ENCODE measurements around the gene RND2.

The RND2 gene

DNA sequence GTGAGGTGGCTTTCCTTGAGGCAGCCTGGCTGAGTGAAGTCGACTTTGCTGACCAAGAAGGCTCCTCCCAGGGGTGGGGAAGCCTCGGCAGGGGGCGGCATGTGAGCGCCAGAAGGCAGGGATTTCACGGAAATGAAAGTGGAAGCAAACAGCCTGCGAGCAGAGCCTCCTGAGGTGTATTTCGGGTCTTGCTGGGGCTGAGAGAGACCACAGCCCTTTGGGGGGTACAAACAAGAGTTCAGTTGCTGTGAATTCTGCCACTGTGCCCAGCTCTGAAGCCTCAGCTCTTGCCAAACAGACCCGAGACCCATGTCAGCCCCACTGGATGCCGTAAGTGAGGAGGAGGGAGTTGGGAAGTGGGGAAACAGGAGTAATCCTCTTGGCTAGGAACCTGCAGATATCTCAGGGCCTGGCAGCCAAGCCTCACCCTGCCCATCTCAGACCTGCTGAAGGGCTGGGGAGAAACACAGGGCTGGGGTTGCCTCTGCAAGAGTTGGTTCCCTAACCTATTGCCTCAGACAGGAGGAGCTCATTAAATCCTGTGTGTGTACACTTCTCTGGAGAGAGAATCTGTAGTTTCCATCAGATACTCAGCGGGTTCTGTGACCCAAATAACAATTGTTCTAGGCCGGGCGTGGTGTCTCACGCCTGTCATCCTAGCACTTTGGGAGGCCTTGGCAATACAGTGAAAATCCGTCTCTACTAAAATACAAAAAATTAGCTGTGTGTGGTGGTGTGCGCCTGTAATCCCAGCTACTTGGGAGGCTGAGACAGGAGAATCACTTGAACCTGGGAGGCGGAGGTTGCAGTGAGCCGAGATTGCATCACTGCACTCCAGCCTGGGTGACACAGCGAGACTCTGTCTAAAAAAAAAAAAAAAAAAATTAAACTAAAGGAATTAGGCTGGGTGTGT is 18.1 kb upstream of the RND2 start, which contains the start of gene IFI35:
TSS of gene IFI35 (plus strand) at position 146 of the 913 bp plus-strand sequence. CDS start at position 310, 164 bp downstream.
- DNase-seq: peak; percentile 55

DNA sequence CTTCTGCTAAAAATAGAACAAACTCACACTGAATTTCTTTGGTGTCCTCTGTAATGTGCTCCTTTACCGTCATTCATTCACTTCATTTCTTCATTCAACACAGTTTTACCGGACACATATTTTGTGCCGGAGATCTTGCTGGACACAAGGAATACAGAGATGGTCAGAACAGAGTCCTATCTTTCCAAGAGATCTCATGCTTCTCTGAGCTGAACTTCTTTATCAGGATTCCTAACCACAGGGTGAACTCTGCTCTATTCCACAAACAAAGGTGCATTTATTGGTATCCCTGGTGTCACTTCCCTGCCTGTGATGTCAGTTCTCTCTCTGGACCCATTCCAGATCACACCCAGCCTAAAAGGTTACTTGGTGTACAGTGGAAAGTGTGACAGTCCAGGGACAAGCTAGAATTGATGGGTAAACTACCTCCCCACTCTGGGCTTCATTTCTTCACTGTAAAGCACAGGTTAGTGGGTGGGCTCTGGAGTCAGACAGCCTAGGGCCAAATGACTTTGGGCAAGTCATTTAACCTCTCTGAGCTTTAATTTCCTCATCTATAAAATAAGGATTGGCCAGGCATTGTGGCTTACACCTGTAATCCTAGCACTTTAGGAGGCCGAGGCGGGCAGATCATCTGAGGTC is 14.2 kb upstream of the RND2 start:
- DNase-seq: no peak

DNA sequence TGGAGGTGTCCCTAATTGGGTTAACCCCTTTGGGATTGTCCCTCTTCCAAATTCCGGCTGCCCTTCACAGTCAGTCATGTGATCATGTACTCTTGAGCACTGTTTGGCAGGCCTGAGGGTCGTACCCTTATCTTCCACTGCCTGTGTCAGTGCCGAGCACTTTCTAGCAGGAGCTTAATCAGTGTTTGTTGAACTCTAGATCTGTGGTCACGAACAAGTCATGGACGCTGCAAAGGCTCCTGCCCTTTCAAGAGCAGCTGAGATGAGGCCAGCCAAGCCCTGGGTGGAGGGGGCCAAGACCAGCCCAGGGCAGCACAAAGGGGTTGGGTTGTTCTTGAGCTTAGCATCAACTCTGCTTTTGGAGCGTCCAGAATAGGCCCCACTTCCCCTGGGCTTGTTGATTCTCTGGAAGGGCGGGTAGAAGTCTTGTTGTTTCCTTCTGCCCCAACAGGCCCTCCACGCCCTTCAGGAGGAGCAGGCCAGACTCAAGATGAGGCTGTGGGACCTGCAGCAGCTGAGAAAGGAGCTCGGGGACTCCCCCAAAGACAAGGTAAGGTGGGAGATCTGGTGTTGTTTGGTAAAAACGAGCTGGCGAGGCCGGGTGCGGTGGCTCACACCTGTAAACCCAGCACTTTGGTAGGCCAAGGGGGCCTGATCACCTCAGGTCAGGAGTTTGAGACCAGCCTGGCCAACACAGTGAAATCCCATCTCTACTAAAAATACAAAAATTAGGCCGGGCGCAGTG is 13.1 kb upstream of the RND2 start:
- no peak for DNase-seq

DNA sequence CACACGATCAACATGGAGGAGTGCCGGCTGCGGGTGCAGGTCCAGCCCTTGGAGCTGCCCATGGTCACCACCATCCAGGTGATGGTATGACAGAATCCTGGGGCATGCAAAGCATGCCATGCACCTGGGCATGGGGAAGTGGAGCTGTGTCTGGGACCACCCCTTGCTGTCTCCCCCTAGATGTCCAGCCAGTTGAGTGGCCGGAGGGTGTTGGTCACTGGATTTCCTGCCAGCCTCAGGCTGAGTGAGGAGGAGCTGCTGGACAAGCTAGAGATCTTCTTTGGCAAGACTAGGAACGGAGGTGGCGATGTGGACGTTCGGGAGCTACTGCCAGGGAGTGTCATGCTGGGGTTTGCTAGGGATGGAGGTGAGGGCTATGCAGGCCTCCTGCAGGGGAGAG is 11.7 kb upstream of the RND2 start:
- no peak for DNase-seq

DNA sequence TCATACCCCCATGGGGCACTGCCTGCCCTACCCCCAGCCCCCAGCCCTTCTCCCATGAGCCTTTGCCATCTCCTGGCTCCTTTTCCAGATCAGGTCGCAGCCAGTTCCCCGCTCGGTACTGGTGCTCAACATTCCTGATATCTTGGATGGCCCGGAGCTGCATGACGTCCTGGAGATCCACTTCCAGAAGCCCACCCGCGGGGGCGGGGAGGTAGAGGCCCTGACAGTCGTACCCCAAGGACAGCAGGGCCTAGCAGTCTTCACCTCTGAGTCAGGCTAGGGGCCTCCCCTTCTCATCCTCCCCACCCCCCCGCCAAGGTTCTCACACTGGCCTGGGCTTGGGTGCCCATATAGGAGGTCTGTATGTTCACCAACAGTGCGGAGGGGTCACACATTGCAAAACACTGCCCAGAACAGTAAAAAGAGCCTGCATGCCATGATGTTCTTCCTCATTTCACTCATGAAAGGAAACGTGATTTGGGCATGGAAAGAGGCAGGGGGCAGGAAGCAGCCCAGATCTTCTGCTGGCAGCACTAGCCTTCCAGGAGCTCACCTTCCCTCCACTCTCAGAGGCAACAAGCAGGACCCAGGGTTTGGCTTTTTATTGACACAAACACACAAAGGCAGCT is 10.9 kb upstream of the RND2 start:
- no peak for DNase-seq

DNA sequence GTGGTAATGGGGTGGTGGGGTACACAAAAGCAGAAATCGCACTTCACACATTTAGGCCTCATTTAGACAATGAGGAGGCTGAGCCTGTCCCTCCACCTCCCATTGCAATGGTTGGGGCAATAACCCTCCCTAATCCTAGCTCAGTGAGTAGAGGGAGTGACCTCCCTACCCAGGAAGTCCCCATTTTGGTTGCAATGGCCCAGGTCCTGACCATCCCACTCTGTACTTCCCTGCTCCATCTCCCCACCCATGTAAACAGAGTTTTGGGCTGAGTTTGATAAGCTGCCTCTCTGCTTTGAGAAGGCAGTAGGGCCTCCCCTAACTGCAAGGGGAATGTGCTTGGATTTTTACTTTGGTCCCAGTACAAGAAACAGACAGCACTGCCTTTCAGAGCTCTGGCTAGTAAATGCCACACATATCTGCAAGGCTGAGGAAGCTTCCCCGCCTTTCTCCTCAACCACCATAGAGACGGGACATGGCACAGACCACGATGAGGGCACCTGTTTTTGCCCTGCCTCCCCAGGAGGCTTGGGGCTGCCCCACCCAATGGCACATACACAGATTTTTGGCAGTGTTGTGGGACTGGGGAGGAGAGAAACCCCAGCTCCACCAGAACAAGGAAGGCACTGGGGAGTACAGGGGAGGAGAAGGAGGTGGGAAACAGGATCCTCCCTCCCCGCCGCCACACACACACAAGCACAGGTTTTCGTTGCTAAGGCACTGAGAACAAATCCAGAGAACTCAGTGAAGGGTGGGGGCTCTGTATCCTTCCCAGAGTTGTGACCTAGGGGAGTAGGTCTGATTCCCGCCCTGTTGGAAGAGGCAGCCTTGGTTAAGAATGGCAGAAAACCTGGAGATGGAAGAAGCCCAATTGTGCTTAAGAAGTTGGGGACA is 10.1 kb upstream of the RND2 start:
- no peak for DNase-seq

DNA sequence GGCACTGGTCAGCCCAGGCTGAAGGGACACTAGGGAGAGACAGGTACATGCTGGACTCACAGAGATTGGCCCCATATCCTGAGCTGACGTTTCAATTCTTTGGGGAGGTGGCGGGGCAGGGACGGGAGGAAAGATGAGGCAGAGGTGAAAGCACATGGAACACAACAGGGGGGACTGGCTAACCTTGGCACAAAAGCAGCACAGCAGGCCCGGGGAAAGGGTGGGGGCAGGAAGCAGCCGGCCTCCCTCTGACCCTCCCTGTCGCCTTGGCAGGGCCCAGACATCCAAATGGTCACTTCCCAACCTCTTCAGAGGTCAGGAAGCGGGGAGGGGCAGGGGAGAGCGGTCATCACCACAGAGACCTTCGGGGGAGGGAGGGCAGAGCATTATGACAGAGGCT is 9.5 kb upstream of the RND2 start:
- no peak for DNase-seq

DNA sequence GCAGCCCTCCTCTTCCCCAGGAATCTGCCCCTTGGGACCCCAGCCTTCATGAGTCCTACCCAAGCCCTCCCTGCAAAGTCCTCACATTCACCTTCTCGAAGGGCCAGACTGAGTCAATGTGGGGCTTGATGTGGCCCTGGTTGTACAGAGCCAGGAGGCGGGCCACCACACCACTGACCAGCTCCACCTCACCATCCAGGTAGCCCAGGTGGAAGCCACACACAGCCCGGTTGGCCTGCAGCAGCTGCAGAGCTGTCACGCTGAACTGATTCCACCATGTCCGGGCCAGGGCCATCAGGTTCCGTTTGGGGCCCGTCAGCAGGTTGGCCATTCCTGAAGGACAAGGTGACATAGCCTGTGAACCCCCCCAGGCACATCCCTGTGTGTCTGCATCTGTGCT is 8.8 kb upstream of the RND2 start:
- DNase-seq: no peak

DNA sequence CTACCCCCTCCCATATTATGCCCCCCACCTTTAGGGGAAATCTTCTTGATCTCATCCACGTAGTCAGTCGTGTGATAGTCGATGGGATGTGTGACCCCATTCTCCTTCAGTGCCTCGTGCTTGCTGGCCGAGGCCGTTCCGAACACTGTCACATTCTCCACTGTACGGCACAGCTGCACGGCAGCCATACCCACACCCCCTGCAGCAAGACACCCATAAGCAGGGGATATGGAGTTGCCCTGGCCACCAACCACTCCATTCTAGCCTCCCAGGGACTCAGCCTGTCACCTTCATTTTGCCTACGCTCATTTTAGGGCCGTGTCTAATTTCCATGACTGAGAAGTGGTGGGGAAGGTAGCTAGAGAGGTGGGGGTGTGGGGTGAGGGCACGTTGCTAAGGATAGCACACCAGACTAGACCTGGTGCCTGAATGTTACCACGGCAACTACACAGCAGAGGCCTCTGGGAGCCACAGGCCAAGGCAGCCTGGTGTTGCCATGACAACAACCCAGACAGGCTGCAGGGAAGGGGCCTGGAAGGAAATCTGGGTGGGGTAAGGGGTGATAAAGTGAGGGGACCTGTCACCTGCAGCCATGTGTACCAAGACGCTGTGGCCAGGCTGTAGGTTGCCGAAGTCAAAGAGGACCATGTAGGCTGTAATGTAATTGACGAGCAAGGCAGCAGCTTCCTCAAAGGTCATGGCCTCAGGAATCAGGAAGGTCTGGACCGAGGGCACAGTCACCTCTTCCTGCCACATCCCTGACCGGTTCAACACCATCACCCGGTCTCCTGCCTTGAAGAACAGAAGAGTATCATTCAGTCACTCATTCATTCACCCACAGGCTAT is 6.8 kb upstream of the RND2 start:
- DNase-seq: peak; percentile 76

DNA sequence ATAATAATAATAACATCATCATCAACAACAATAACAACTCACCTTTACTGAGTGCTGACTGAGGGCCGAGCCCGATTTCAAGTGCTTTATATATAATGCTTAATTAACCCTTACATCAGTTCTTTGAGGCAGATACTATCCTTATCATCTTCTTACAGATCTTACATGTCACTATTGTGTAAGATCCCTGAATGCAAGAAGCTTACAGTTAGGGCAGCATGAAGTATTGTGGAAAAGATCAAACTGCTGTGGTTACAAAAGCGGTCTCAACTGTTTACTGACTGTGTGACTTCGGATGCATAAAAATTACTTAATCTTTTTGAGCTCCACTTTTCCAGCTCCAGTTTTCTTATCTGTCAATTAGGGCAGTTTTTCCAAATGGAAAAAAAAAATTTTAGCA is 6.1 kb upstream of the RND2 start:
- DNase-seq: no peak

DNA sequence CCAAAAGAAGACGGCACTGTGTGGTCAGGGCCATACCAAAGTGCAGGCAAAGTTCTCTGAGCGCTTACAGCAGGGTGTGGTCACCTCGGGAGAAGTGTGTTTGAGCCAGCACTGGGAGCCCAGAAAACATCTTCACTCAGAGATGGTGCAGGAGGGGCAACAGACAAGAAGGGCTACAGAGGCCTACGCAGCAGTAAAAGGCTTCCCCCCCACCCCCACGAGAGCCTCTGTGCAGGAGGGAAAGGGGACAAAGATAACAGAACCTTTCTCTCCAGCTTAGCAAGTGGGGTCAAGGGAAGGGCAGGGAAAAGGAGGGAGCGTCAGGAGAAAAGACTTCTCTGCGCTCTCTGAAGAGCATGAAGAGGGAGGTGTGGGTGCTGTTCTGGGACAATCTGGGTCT is 5.6 kb upstream of the RND2 start:
- no peak for DNase-seq

DNA sequence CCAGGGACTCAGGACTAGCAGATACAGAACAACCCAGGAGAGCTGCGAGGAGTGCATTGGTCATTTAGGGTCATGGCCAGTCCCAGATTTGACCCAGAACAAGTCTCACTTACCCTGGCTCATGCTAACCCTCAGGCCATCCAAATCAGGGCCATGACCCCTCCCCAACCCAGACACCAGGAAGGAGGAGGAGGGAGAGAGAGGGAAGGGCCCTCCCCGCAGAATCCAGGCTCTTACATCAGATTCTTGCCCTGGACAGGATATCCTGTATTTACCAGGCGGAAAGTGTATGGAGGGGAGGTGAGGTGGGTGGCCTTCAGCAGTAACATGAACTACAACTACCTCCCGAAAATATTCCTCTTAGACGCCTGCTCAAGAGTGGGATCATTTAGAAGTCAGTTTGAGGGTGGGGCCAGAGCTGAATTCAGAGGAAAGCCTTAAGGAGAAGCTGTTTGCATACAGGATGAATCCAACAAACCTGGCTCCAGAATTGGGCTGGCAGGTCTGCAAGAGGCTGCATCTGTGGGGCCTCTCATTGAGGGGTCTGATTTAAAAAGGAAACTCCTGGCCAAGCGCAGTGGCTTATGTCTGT is 4.9 kb upstream of the RND2 start:
- DNase-seq: no peak

DNA sequence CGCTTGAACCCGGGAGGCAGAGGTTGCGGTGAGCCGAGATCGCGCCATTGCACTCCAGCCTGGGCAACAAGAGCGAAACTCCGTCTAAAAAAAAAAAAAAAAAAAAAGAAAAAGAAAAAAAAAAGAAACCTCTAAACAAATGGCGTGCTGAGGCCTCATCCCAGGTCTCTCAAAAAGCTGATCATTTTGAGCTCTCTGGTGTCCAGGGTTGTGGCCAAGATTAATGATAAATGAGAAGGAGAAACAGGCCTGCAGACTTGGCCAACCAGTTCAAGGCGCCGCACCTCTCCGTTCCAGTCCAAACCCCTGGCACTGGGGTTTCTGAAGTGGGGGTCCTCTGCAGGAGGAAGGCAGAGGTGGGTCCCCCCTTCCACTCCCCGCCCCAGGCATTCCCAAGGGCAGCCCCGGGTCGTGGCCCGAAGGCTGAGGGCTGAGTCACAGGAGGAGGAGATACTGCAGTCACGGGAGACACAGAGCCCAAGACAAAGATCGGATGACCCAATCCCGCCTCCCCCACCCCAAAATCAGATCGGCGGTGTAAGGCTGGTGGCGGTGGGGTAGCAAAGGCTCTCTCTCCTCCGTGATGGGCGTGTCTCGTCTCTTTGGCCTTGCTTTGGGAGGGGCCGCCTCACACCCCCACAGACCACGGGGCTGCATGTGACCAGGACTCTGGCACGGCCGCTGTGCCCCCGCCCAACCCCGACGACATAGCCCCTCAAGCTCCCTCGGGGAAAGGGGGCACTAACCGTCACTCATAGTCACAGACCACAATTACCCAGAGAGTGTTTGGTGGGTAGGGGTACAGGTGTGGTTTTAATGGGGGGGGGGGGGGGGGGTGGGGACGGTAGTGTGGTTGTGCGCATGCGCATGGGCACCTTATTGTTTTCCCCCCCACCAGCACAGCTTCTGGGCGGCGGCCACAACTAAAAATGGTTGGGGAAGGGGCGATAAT is 4.0 kb upstream of the RND2 start:
- DNase-seq: peak; percentile 39

DNA sequence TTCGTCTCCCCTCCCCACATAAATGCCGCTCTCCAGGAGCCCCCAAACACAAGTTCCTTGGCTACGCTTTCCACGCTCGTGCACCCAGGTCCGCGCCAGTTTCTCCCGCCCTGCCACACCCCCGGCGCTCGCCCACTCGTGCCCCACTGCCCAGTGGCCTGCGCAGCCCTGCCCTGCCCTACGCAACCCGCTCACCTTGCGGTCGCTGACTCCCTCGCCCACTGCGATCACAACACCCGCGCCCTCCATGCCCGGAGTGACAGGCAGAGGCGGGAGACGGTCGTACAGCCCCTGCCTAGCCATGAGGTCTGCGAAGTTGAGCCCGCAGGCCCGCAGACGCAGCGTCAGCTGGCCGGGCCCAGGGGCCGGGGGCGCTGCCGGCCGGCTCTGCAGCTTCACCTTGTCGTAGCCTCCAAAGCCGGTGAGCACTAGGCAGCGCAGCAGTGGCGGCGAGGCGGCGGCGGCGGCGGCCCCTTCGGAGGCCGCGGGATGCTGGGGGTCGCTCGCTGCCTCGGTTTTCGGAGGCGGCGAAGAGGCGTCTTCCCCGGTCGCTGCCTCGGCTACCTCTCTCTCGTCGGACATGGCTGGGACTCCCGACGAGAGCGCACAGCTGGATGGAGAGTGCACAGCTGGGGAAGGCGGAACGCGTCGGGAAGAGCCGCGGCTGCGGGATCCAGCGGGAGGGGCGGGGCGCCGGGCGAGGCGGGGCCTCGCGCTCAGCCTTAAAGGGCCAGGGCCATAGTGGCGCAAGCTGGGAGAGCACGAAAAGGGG is 3.1 kb upstream of the RND2 start, which contains the start of gene VAT1:
TSS of gene VAT1 (minus strand) at position 645 of the 772 bp plus-strand sequence. CDS start at position 582, 63 bp downstream.
- DNase-seq: peak; percentile 73

DNA sequence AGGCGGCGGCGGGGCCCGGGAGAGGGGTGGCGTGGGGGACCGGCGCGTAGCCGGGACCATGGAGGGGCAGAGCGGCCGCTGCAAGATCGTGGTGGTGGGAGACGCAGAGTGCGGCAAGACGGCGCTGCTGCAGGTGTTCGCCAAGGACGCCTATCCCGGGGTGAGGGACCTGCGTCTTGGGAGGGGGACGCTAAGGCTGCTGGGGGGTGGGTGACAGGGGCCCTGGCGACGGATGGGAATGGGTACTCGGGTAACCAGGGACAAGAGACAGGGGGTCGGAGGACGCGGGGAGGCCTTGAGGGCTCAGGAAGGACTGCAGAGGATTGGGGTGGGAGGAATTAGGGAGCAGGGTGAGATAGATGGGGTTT is 243 bp downstream of the RND2 start:
- DNase-seq: no peak

DNA sequence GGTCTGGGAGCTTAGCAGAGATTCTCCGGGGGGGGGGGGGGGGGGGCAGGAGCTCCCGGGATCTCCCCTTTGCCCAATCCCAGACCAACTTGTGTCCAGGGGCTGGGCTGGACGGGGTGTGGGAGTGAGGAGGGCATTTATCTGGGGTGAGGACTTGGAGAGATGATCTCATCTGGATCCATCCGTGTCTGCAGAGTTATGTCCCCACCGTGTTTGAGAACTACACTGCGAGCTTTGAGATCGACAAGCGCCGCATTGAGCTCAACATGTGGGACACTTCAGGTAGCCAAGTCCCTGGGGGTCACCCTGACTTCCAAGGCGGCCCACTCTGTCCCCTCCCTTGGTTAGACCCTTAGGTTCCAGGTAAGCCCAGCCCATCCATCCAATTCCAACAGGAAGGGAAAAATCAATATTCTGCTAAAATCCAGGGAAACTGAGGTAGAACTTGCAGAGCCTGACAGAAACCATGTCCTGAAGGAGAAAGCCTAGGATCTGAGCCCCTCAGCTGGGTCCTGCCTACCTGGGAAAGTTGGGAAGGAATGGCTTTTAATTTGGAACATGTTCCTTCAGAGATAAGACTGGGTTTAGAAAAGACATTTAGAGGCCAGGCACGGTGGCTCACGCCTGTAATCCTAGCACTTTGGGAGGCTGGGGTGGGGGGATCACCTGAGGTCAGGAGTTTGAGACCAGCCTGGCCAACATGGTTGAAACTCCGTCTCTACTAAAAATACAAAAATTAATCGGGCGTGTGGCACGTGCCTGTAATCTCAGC is 921 bp downstream of the RND2 start:
- DNase-seq: no peak

DNA sequence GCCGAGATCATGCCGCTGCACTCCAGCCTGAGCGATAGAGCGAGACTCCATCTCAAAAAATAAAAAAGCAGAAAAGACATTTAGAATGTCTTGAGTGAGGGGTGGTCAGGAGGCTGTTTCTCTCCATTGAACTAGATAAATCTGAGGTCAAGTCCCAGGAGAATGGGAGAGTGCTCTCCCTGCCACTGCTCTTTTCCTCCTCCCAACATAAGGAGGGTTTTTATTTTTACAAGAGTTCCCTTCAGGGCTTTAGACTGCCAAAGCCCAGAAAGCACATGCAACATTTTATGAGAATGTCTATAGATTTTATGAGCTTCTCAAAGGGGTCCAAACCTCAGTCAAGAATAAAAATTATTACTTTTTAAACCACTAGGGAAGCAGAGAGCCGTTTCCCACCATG is 1.6 kb downstream of the RND2 start:
- no peak for DNase-seq

Data from COR-L47 (cell line).